LNCaP clone FGC (cell line): ENCODE data around the gene GRK1.
"Not testable (repeated sequence)": the region's sequence is repeated elsewhere in the genome, so short reads cannot be mapped to it uniquely, and the experiment has no call there.

Experiments used
- DNase-seq: peaks from one replicate; pipeline ENCODE4 v3.0.0-alpha.2; 2011; ENCODE audit warnings: low read depth
- H3K4me3 ChIP-seq: 2 replicates; pipeline ENCODE4 v1.5.1; 2011; ENCODE audit warnings: mild to moderate bottlenecking, low read depth, low read length, control low read depth
- CTCF ChIP-seq: IDR thresholded peaks from 2 replicates; pipeline ENCODE4 v1.5.1; 2012; ENCODE audit warnings: mild to moderate bottlenecking; ENCODE audit not compliant: control insufficient read depth, insufficient read depth; ENCODE audit errors: extremely low read depth

The GRK1 gene

DNA sequence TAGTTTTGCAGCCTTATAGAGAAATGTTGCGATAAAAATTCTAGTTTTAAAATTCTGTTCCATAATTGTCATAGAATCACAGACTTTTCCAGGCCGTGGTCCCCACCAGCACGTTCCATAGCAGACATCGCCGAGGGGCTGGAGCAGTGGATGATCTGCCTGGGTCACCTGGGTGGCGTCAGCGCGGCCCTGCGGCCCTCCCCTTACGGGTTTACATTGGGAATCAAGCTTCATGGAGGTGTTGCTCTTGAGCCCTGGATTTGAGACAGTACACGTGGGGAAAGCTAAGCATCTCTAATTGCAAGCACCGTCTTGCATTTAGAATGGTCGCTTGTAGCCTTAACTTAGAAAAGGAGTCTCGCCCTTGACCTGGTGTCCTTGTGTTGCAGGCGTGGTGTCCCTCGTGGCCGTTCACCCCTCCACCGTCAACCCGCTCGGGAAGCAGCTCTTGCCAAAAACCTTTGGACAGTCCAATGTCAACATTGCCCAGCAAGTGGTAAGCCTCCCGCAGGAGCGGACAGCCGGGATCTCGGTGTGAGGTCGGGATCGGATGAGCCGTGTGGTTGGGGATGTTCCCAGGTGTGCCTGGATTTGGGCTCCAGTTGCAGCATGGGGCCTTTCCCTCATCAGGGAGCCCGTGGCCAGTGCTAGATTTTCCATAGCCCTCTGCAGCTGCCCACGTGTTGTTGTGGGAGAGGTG lies 44.1 kb upstream of the GRK1 start:
- no peak for TF ChIP-seq CTCF

DNA sequence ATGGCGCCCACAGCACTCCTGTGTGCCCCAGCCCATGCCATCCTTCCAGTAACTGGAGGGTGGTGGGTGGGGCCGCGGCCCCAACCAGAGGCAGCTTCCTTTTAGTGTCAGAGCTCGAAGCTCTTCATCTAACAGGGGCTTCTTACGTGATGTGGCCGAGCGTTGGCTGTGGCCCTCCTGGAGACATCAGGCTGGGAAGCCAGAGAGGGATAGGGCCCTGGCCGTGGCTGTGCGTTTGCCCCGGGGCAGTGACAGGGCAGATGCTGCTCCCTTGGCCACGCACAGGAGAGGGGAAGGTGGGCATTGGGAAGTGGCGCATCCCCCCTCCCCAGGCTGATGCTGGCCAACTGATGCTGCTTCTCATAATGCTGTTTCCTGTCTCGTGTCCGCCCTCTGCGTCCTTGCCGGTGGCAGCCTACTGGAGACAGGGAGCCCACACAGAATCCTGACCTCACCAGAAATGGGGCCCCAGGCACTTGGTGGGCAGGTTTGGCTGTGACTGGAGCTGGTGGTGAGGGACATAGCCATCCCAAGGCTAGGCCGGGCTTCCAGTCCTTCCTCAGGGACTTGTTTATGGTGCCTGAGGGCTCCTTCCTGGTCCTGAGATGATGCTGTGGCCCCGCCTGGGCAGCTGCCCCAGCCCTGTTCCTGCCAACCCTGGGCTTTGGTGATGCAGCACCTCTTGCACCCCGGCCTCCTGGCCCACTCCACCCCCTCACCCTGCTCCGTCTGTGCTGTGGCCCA lies 43.4 kb upstream of the GRK1 start:
- no peak for DNase-seq
- no peak for TF ChIP-seq CTCF
- H3K4me3 ChIP-seq: no peak overlapping the region

More for the DNA sequence above, 44.1 kb upstream of the GRK1 start:
- no peak for DNase-seq
- H3K4me3 ChIP-seq: no peak overlapping the region

DNA sequence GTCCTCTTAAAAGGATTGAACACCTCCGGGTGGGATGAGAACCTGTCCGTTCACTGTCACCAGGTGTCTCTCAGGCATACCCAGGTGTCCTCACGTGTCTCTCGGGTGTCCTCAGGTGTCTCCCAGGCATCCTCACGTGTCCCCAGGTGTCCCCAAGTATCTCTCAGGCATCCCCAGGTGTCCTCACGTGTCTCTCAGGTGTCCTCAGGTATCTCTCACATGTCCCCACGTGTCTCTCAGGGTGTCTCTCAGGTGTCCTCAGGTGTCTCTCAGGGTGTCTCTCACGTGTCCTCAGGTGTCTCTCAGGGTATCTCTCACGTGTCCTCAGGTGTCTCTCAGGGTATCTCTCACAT lies 42.8 kb upstream of the GRK1 start:
- H3K4me3 ChIP-seq: no peak overlapping the region
- no peak for TF ChIP-seq CTCF
- DNase-seq: no peak

GRCh38 chr13:113624640-113625304 lies 42.2 kb upstream of the GRK1 start:
- DNase-seq, H3K4me3 ChIP-seq: not testable (repeated sequence)

DNA sequence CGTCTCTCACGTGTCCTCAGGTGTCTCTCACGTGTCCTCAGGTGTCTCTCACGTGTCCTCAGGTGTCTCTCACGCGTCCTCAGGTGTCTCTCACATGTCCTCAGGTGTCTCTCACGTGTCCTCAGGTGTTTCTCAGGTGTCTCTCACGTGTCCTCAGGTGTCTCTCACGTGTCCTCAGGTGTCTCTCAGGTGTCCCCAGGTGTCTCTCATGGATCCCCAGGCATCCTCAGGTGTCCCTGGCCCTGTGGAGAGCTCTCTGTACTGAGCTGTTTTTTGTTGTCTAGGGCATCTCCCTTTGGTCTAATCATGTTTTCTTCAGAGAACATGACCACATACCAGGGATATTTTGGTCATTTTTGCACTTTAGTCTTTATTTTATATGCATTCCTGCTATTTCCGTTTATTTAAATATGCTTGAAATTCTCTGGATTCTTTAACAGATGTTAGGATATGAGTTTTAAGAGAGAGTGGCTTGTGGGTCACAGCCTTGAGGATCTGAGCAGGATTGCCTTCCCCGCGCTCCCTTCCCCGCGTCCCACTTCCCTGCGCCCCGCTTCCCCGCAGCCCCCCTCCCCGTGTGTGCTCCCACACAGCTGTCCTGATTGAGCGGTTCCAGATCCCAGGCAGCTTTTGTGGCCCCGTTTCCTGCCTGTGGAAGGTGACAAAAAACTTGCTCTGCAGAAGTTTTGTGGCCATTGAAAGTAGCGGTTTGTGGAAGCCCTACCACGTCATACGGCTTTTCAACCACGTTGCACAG lies 40.9 kb upstream of the GRK1 start:
- DNase-seq: no peak
- H3K4me3 ChIP-seq: no peak overlapping the region
- no peak for TF ChIP-seq CTCF

DNA sequence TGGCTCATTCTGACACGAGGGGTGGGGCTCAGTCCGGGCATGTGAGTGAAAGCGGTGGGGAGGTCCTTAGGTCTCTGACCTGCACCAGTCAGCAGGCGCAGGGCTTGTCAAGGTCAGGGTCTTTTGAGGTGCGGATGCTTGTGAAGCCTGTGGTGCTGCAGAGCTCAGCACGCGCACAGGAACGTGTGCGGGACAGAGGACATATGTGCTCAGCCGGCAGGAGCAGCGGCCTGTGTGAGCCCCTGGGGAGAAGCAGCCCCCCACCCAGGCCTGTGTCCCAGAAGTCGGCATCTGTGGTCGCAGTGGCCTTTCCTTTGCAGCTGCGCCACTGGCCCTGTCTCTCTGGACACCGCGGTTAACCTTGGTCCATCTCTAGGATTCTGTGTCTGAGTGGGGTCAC lies 39.9 kb upstream of the GRK1 start:
- TF ChIP-seq CTCF: no peak
- DNase-seq: no peak
- H3K4me3 ChIP-seq: no peak overlapping the region
